GM12875 (cell line): ENCODE data around the gene RIN3.

Experiments used
- H3K4me3 ChIP-seq: one replicate; pipeline ENCODE4 v1.5.1; 2011; ENCODE audit warnings: low read depth, low read length, control low read depth
- TF ChIP-seq, protein P1 (sequence below): IDR thresholded peaks from 2 replicates; pipeline ENCODE4 v1.5.1; 2011; ENCODE audit warnings: low read depth, mild to moderate bottlenecking, control low read depth, inconsistent platforms, low read length, moderate library complexity, borderline replicate concordance; ENCODE audit not compliant: insufficient read depth

Gene RIN3

GRCh38 chr14:92649066-92649465 lies 135.5 kb downstream of the RIN3 start:
- no peak overlapping the region for H3K4me3 ChIP-seq
- TF ChIP-seq, protein P1, sequence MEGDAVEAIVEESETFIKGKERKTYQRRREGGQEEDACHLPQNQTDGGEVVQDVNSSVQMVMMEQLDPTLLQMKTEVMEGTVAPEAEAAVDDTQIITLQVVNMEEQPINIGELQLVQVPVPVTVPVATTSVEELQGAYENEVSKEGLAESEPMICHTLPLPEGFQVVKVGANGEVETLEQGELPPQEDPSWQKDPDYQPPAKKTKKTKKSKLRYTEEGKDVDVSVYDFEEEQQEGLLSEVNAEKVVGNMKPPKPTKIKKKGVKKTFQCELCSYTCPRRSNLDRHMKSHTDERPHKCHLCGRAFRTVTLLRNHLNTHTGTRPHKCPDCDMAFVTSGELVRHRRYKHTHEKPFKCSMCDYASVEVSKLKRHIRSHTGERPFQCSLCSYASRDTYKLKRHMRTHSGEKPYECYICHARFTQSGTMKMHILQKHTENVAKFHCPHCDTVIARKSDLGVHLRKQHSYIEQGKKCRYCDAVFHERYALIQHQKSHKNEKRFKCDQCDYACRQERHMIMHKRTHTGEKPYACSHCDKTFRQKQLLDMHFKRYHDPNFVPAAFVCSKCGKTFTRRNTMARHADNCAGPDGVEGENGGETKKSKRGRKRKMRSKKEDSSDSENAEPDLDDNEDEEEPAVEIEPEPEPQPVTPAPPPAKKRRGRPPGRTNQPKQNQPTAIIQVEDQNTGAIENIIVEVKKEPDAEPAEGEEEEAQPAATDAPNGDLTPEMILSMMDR = no peak

- no peak overlapping the region for H3K4me3 ChIP-seq
- TF ChIP-seq, protein P1 = no peak
These were observed 136.5 kb downstream of the RIN3 start for GRCh38 chr14:92649934-92650545.

GRCh38 chr14:92650581-92651105 lies 137.1 kb downstream of the RIN3 start:
- H3K4me3 ChIP-seq = no peak overlapping the region
- TF ChIP-seq, protein P1 = no peak

GRCh38 chr14:92651106-92651757 lies 137.7 kb downstream of the RIN3 start:
- TF ChIP-seq, protein P1 = no peak
- peak overlapping the region; percentile 75 for H3K4me3 ChIP-seq

DNA sequence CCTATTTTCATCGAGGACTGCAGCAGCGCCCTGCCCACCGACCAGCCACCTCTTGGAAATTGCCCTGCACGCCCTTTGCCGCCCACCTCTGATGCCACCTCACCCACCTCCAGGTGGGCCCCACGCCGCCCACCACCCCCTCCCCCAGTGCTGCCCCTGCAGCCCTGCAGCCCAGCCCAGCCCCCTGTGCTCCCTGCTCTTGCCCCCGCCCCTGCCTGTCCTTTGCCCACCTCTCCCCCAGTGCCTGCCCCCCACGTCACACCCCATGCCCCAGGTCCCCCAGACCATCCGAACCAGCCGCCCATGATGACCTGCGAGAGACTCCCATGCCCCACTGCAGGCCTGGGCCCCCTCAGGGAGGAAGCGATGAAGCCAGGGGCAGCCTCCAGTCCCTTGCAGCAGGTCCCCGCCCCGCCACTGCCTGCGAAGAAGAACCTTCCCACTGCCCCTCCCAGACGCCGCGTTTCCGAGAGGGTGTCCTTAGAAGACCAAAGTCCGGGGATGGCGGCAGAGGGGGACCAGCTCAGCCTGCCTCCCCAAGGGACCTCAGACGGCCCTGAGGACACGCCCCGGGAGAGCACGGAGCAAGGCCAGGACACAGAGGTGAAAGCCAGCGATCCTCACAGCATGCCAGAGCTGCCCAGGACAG lies 138.3 kb downstream of the RIN3 start:
- H3K4me3 ChIP-seq = peak overlapping the region; percentile 75
- TF ChIP-seq, protein P1 = no peak

DNA sequence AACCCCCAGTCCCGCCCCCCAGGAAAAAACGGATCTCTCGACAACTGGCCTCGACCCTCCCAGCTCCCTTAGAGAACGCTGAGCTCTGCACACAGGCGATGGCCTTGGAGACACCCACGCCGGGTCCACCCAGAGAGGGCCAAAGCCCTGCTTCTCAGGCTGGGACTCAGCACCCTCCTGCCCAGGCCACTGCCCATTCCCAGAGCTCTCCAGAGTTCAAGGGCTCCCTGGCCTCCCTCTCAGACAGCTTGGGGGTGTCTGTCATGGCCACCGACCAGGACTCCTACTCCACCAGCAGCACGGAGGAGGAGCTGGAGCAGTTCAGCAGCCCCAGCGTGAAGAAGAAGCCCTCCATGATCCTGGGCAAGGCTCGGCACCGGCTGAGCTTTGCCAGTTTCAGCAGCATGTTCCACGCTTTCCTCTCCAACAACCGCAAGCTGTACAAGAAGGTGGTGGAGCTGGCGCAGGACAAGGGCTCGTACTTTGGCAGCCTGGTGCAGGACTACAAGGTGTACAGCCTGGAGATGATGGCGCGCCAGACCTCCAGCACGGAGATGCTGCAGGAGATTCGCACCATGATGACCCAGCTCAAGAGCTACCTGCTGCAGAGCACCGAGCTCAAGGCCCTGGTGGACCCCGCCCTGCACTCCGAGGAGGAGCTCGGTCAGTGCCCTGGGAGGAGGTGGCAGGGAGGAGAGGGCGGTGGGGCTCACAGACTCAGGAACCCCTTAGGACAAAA lies 139.0 kb downstream of the RIN3 start:
- TF ChIP-seq, protein P1 = no peak
- peak overlapping the region; percentile 75 for H3K4me3 ChIP-seq
